H1 (cell line): ENCODE measurements around the gene ARHGEF16. TPM values are rescaled to one million over a fixed set of nuclear protein-coding genes. Genes with fewer than 3 reads are reported as not detected.

Source experiments
- CTCF ChIA-PET: fragments of 300-600 bp; sonication (Branson Sonifier 250); formaldehyde crosslinking; loops from one replicate; lab custom pipeline; 2021; ENCODE audit not compliant: partially characterized antibody; lab: Charles Lee
- POLR2A ChIA-PET: fragments of 300-600 bp; sonication (Branson Sonifier 250); formaldehyde crosslinking; loops from one replicate; lab custom pipeline; 2021; ENCODE audit warnings: inconsistent platforms; ENCODE audit not compliant: partially characterized antibody; lab: Charles Lee
- DNase-seq, 2 experiments: peaks; one replicate each; pipeline versions ENCODE4 v3.0.0 to v3.0.0-alpha.2; 2010 to 2022; ENCODE audit warnings: low spot score in 2 of 2, low read depth in 1 of 2, mixed read lengths in 1 of 2
- FAIRE-seq: peaks from 2 replicates; lab custom pipeline; 2011; peaks lifted over from hg19 to GRCh38; lab: Jason Lieb, UNC
- H2AFZ ChIP-seq: 2 replicates; pipeline ENCODE4 v1.8.1; 2012; ENCODE audit warnings: low read length, inconsistent platforms
- H2AK5ac ChIP-seq: 2 replicates; pipeline ENCODE4 v1.6.1; 2013; ENCODE audit warnings: low read depth, low read length
- H2BK120ac ChIP-seq: replicated peaks from 2 replicates; pipeline ENCODE3; 2013; ENCODE audit warnings: low read depth, low read length, inconsistent platforms
- H2BK12ac ChIP-seq: 2 replicates; pipeline ENCODE4 v1.6.1; 2013; ENCODE audit warnings: low read depth, low read length
- H2BK15ac ChIP-seq: 2 replicates; pipeline ENCODE4 v1.6.1; 2013; ENCODE audit warnings: low read length
- H2BK20ac ChIP-seq: 2 replicates; pipeline ENCODE4 v1.6.1; 2013; ENCODE audit warnings: low read length
- H2BK5ac ChIP-seq: 2 replicates; pipeline ENCODE4 v1.6.1; 2013; ENCODE audit warnings: low read depth, low read length
- H3K14ac ChIP-seq: 2 replicates; pipeline ENCODE4 v1.6.1; 2013; ENCODE audit warnings: inconsistent platforms; ENCODE audit not compliant: insufficient read length
- H3K18ac ChIP-seq: 2 replicates; pipeline ENCODE4 v1.6.1; 2013; ENCODE audit warnings: low read length; ENCODE audit errors: extremely low read depth
- H3K23ac ChIP-seq: 2 replicates; pipeline ENCODE4 v1.6.1; 2013; ENCODE audit warnings: inconsistent platforms; ENCODE audit not compliant: insufficient read length
- H3K23me2 ChIP-seq: 2 replicates; pipeline ENCODE4 v1.6.1; 2013; ENCODE audit warnings: low read depth, low read length
- H3K27ac ChIP-seq: 2 replicates; pipeline ENCODE4 v1.6.1; 2011; ENCODE audit warnings: low read depth, low read length, inconsistent platforms
- H3K27me3 ChIP-seq, 4 experiments: replicated peaks in 1 of 4; 1 replicate in 1 of 4; 2 replicates in 3 of 4; pipeline versions ENCODE4 v1.6.1 to v1.8.1; 2011 to 2013; ENCODE audit warnings: low read length in 3 of 4, mild to moderate bottlenecking in 3 of 4, inconsistent platforms in 2 of 4, mixed read lengths in 2 of 4, moderate library complexity in 1 of 4; ENCODE audit not compliant: control insufficient read depth in 3 of 4, insufficient read depth in 3 of 4; ENCODE audit errors: extremely low read depth in 1 of 4
- H3K36me3 ChIP-seq, 4 experiments: 2 replicates each; pipeline versions ENCODE4 v1.6.1 to v1.8.1; 2011 to 2013; ENCODE audit warnings: mild to moderate bottlenecking in 4 of 4, low read length in 3 of 4, moderate library complexity in 2 of 4, control low read depth in 1 of 4, inconsistent platforms in 1 of 4; ENCODE audit not compliant: insufficient read depth in 4 of 4, control insufficient read depth in 2 of 4
- H3K4ac ChIP-seq: replicated peaks from 2 replicates; pipeline ENCODE3; 2013; ENCODE audit warnings: low read length, low read depth, mixed read lengths, inconsistent platforms; ENCODE audit not compliant: insufficient read length
- H3K4me1 ChIP-seq, 4 experiments: replicated peaks in 1 of 4; 1 replicate in 1 of 4; 2 replicates in 3 of 4; pipeline versions ENCODE4 v1.6.1 to v1.8.1; 2011 to 2013; ENCODE audit warnings: low read length in 3 of 4, inconsistent platforms in 2 of 4, mixed read lengths in 1 of 4; ENCODE audit not compliant: insufficient read depth in 4 of 4, control insufficient read depth in 3 of 4
- H3K4me2 ChIP-seq, 2 experiments: 2 replicates each; pipeline versions ENCODE4 v1.6.1 to v1.8.1; 2011 to 2013; ENCODE audit warnings: low read depth in 2 of 2, low read length in 2 of 2, control low read depth in 1 of 2, inconsistent platforms in 1 of 2, mild to moderate bottlenecking in 1 of 2; ENCODE audit not compliant: insufficient read depth in 1 of 2
- H3K4me3 ChIP-seq, 4 experiments: fragments of 200-600, 300-600 bp in 1 of 4; sonication (generic), shearing (Covaris generic), sonication (Bioruptor Twin) in 1 of 4; 2 replicates each; pipeline versions ENCODE4 v1.5.1 to v1.8.1; 2011 to 2016; ENCODE audit warnings: low read length in 4 of 4, low read depth in 3 of 4, control low read depth in 2 of 4, inconsistent platforms in 2 of 4, mild to moderate bottlenecking in 2 of 4, mixed read lengths in 1 of 4, moderate library complexity in 1 of 4; ENCODE audit not compliant: insufficient read depth in 2 of 4; ENCODE audit errors: extremely low read depth in 1 of 4
- H3K56ac ChIP-seq: replicated peaks from 2 replicates; pipeline ENCODE3; 2013; ENCODE audit warnings: low read depth, mild to moderate bottlenecking, mixed read lengths, low read length, inconsistent platforms; ENCODE audit not compliant: insufficient read length
- H3K79me1 ChIP-seq: 2 replicates; pipeline ENCODE4 v1.6.1; 2013; ENCODE audit warnings: low read depth, low read length, control low read depth
- H3K79me2 ChIP-seq, 2 experiments: 2 replicates each; pipeline versions ENCODE4 v1.6.1 to v1.8.1; 2012 to 2013; ENCODE audit warnings: low read length in 2 of 2, mild to moderate bottlenecking in 2 of 2, inconsistent platforms in 1 of 2; ENCODE audit not compliant: insufficient read depth in 2 of 2, control insufficient read depth in 1 of 2
- H3K9ac ChIP-seq, 4 experiments: replicated peaks in 1 of 4; 1 replicate in 1 of 4; 2 replicates in 3 of 4; pipeline versions ENCODE4 v1.6.1 to v1.8.1; 2011 to 2013; ENCODE audit warnings: low read depth in 3 of 4, low read length in 3 of 4, control low read depth in 2 of 4, mild to moderate bottlenecking in 2 of 4, moderate library complexity in 2 of 4, inconsistent platforms in 1 of 4; ENCODE audit errors: extremely low read depth in 1 of 4
- H3K9me3 ChIP-seq, 2 experiments: 2 replicates each; pipeline versions ENCODE4 v1.6.1 to v1.8.1; 2012 to 2013; ENCODE audit warnings: mild to moderate bottlenecking in 2 of 2, moderate library complexity in 2 of 2, control low read depth in 1 of 2, inconsistent platforms in 1 of 2, low read depth in 1 of 2, low read length in 1 of 2, mixed read lengths in 1 of 2; ENCODE audit not compliant: insufficient read depth in 2 of 2
- H4K20me1 ChIP-seq, 2 experiments: replicated peaks in 1 of 2; 2 replicates each; pipeline versions ENCODE3 to v1.8.1; 2011 to 2013; ENCODE audit warnings: inconsistent platforms in 2 of 2, low read length in 2 of 2, mild to moderate bottlenecking in 1 of 2; ENCODE audit not compliant: insufficient read depth in 2 of 2, control insufficient read depth in 1 of 2
- H4K5ac ChIP-seq: 2 replicates; pipeline ENCODE4 v1.6.1; 2013; ENCODE audit warnings: low read length, low read depth, mixed read lengths, inconsistent platforms; ENCODE audit not compliant: insufficient read length
- H4K8ac ChIP-seq: 2 replicates; pipeline ENCODE4 v1.8.0; 2013; ENCODE audit warnings: mild to moderate bottlenecking, moderate library complexity, low read length, inconsistent platforms; ENCODE audit not compliant: insufficient read depth; ENCODE audit errors: extremely low read depth
- H4K91ac ChIP-seq: replicated peaks from 2 replicates; pipeline ENCODE3; 2013; ENCODE audit warnings: low read length, mixed read lengths, inconsistent platforms; ENCODE audit not compliant: insufficient read length
- BRCA1 ChIP-seq: IDR thresholded peaks from 2 replicates; pipeline ENCODE4 v1.6.1; 2012; ENCODE audit warnings: low read depth, low read length, improper control_type of control experiment
- KDM5A ChIP-seq: fragments of 200-600 bp; IDR thresholded peaks from 2 replicates; pipeline ENCODE4 v1.7.1; 2012; ENCODE audit warnings: mild to moderate bottlenecking, low read length, inconsistent platforms, mixed read lengths
- POLR2AphosphoS5 ChIP-seq: IDR thresholded peaks from 2 replicates; pipeline ENCODE4 v1.6.1; 2011; ENCODE audit warnings: low read depth, low read length
- SP1 ChIP-seq: IDR thresholded peaks from 2 replicates; pipeline ENCODE4 v1.6.1; 2011; ENCODE audit warnings: low read depth, low read length
- SP4 ChIP-seq: IDR thresholded peaks from 2 replicates; pipeline ENCODE4 v1.6.1; 2012; ENCODE audit warnings: low read length, inconsistent platforms
- WGBS, 2 experiments: shearing (Covaris generic) in 1 of 2; methylation state at CpG; one replicate each; pipeline versions ENCODE4 v1.1.6 to v1.1.7; 2013 to 2015; ENCODE audit warnings: low lambda C conversion rate in 2 of 2, mixed read lengths in 2 of 2, inconsistent platforms in 1 of 2, low coverage in 1 of 2, missing lambda C conversion rate in 1 of 2; ENCODE audit not compliant: insufficient replicate concordance in 2 of 2, insufficient coverage in 1 of 2, insufficient read length in 1 of 2; ENCODE audit errors: extremely low coverage in 1 of 2, missing lambda C conversion rate in 1 of 2; 5-methylcytosine and 5-hydroxymethylcytosine counted together
- polyA plus RNA-seq, 7 experiments: library from polyadenylated mRNA; depleted of rRNA in 3 of 7; stranded (reverse) in 5 of 7; unstranded in 2 of 7; fragments of >200 nt in 5 of 7; fragments of 200-250 nt in 2 of 7; gene quantifications; 1 replicate in 5 of 7; 2 replicates in 1 of 7; 4 replicates in 1 of 7; pipeline versions ENCODE4 v1.2.1 to v1.2.3, GENCODE V29; 2011 to 2013; ENCODE audit warnings: missing spikeins in 2 of 7, mixed read lengths in 2 of 7
- total RNA-seq: library from RNA; stranded (reverse); fragmentation: NEBNext Ultra II Directional; extraction: Animal tissue kit (Norgen Biotek cat#: 25700); gene quantifications from 2 replicates; pipeline ENCODE4 v1.2.1, GENCODE V29; 2021
- TF ChIP-seq, protein P1 (sequence below): IDR thresholded peaks from 2 replicates; pipeline ENCODE4 v1.6.1; 2012; ENCODE audit warnings: inconsistent platforms

The ARHGEF16 gene
- total and polyA plus RNA-seq, 2 of the 8 experiments (the other 6 are each of a cell fraction or from before 2014, with no cell fraction given): 18.3 to 20.7 TPM

DNA sequence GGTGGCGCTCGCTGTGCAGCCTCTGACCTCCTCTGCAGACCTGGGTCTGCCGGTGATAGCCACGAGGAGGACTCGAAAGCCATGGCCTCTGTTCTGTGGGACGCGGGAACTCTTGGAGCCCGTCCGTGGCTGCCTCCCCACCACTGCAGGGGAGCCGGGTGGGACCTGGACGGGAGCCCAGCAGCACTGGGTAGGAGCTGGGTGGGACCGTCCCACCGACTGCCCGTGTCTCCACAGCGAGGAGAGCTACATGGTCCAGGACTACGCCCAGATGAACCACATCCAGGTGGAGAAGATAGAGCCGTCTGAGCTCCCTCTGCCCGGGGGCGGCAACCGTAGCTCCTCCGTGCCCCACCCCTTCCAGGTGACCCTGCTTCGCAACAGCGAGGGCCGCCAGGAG is 23.7 kb downstream of the ARHGEF16 start:
- no peak overlapping the region for H2BK15ac ChIP-seq
- FAIRE-seq (no peak), DNase-seq (no peak)
- H3K27me3 ChIP-seq: no peaks in the 10 kb centered on the region
- H3K4me2 ChIP-seq: no peak overlapping the region
- no peak overlapping the region for H3K23ac ChIP-seq
- no peaks in the 10 kb centered on the region for H3K23me2 ChIP-seq
- H3K18ac ChIP-seq: no peak overlapping the region
- no peak overlapping the region for H3K4ac ChIP-seq
- no peak overlapping the region for H2BK120ac ChIP-seq
- H3K4me3 ChIP-seq: no peak overlapping the region
- peaks cover 2 to 9% of the 10 kb centered on the region in 2 experiments for H4K20me1 ChIP-seq
- ChIA-PET POLR2A (interaction anchor here (0.6 to 1.6 kb wide), 5 partner anchors 8 to 148 kb away, joined by 3 to 6 read pairs (median 3); no protein-coding TSS in a partner anchor), CTCF (interaction anchor here (0.9 to 2.6 kb wide), 11 partner anchors 11 to 151 kb away, joined by 3 to 17 read pairs (median 4); no protein-coding TSS in a partner anchor)
- no peaks in the 10 kb centered on the region for H3K9me3 ChIP-seq
- peaks cover 0 to 13% (median 6%) of the 10 kb centered on the region in 4 experiments; a peak in 5 of 8 replicates for H3K36me3 ChIP-seq
- H2AFZ ChIP-seq: no peak overlapping the region
- H3K14ac ChIP-seq: no peak overlapping the region
- no peak overlapping the region for H2BK12ac ChIP-seq
- no peak overlapping the region for H3K27ac ChIP-seq
- H2AK5ac ChIP-seq: no peak overlapping the region
- no peak overlapping the region for H3K56ac ChIP-seq
- H4K8ac ChIP-seq: no peak overlapping the region
- H4K91ac ChIP-seq: no peak overlapping the region
- H3K9ac ChIP-seq: no peak overlapping the region
- TF ChIP-seq SP1 (no peak), POLR2AphosphoS5 (no peak), BRCA1 (no peak), SP4 (no peak), KDM5A (no peak)
- TF ChIP-seq, protein P1, sequence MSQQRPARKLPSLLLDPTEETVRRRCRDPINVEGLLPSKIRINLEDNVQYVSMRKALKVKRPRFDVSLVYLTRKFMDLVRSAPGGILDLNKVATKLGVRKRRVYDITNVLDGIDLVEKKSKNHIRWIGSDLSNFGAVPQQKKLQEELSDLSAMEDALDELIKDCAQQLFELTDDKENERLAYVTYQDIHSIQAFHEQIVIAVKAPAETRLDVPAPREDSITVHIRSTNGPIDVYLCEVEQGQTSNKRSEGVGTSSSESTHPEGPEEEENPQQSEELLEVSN: no peak
- H4K5ac ChIP-seq: no peak overlapping the region
- WGBS, 2 experiments: 93% methylated on average over 16 of the region's 24 CpGs; no CpG with 5 or more reads in 1 of the 2 experiments
- H2BK5ac ChIP-seq: no peak overlapping the region
- no peaks in the 10 kb centered on the region for H3K4me1 ChIP-seq
- no peak overlapping the region for H2BK20ac ChIP-seq
- H3K79me1 ChIP-seq: no peaks in the 10 kb centered on the region
- H3K79me2 ChIP-seq: no peaks in the 10 kb centered on the region
